ENCODE results near the gene ARHGAP6.
"Not testable (repeated sequence)": the region's sequence is repeated elsewhere in the genome, so short reads cannot be mapped to it uniquely, and the experiment has no call there.

ARHGAP6 gene

GRCh38 chrX:11528623-11529022 is 137.1 kb downstream of the ARHGAP6 start:
- Histone ChIP-seq H3K27ac (no peak overlapping the region), H3K36me3 (ENCODE audit: insufficient read depth) (no peaks in the 10 kb centered on the region), H3K9ac (no peak overlapping the region), H3K4me1 (ENCODE audit: low read depth, poor library complexity, severe bottlenecking) (peaks cover 11% of the 10 kb centered on the region), H3K4me2 (no peak overlapping the region), H3K79me2 (ENCODE audit: insufficient read depth, low read depth) (no peaks in the 10 kb centered on the region), H4K20me1 (ENCODE audit: insufficient read depth) (no peaks in the 10 kb centered on the region), H3K27me3 (ENCODE audit: insufficient read depth, low read depth) (no peaks in the 10 kb centered on the region), H2AFZ (ENCODE audit: low read depth) (no peak overlapping the region), H3K4me3 (IDR thresholded peaks at IDR 0.05; ENCODE audit: insufficient read depth, low read depth, low read length) (no peak overlapping the region)
- no peak for TF ChIP-seq CTCF (conservative IDR thresholded peaks at IDR 0.05; ENCODE audit: low read depth, low read length)

- H3K4me1 ChIP-seq (ENCODE audit: low read depth, poor library complexity, severe bottlenecking) = peaks cover 3% of the 10 kb centered on the region
- no peak overlapping the region for H3K27ac ChIP-seq
- TF ChIP-seq CTCF (conservative IDR thresholded peaks at IDR 0.05; ENCODE audit: low read depth, low read length) = no peak
- H3K4me3 ChIP-seq (IDR thresholded peaks at IDR 0.05; ENCODE audit: insufficient read depth, low read depth, low read length) = no peak overlapping the region
- H3K36me3 ChIP-seq (ENCODE audit: insufficient read depth) = no peaks in the 10 kb centered on the region
- H3K4me2 ChIP-seq = no peak overlapping the region
- H4K20me1 ChIP-seq (ENCODE audit: insufficient read depth) = no peaks in the 10 kb centered on the region
- no peaks in the 10 kb centered on the region for H3K27me3 ChIP-seq (ENCODE audit: insufficient read depth, low read depth)
- H3K9ac ChIP-seq = no peak overlapping the region
- H3K79me2 ChIP-seq (ENCODE audit: insufficient read depth, low read depth) = no peaks in the 10 kb centered on the region
- no peak overlapping the region for H2AFZ ChIP-seq (ENCODE audit: low read depth)
Observed at GRCh38 chrX:11525685-11526084, 140.0 kb downstream of the ARHGAP6 start.

- not testable (repeated sequence) for H2AFZ ChIP-seq (ENCODE audit: low read depth); H3K27me3 ChIP-seq (ENCODE audit: insufficient read depth, low read depth); H3K27ac ChIP-seq; H3K79me2 ChIP-seq (ENCODE audit: insufficient read depth, low read depth); H4K20me1 ChIP-seq (ENCODE audit: insufficient read depth); H3K36me3 ChIP-seq (ENCODE audit: insufficient read depth); H3K9ac ChIP-seq; H3K4me3 ChIP-seq (IDR thresholded peaks at IDR 0.05; ENCODE audit: insufficient read depth, low read depth, low read length); H3K4me2 ChIP-seq; H3K4me1 ChIP-seq (ENCODE audit: low read depth, poor library complexity, severe bottlenecking)
Observed at GRCh38 chrX:11519234-11519633, 146.5 kb downstream of the ARHGAP6 start.

DNA sequence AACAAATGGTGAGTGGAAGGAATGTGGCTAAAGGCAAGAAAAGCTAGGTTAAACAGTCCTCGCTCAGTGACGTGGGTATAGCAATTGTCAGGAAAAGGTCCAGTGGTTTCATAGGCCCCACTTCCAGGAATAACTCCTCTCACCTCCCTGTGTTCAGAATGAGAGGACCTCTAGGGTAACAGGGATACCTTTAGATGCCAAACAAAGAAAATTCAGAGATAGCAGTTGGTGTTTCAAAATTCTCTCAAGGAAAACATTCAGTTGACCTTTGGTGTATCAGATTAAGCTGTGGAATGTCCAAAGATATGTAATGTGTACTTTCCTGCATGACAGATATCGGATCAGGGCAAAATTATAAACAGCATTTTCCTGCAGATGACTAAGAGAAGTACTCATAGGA is 155.9 kb downstream of the ARHGAP6 start:
- Histone ChIP-seq H4K20me1 (ENCODE audit: insufficient read depth) (no peaks in the 10 kb centered on the region), H3K36me3 (ENCODE audit: insufficient read depth) (no peaks in the 10 kb centered on the region), H3K79me2 (ENCODE audit: insufficient read depth, low read depth) (no peaks in the 10 kb centered on the region), H3K27ac (no peak overlapping the region), H3K4me3 (IDR thresholded peaks at IDR 0.05; ENCODE audit: insufficient read depth, low read depth, low read length) (no peak overlapping the region), H3K4me2 (no peak overlapping the region), H3K27me3 (ENCODE audit: insufficient read depth, low read depth) (no peaks in the 10 kb centered on the region), H2AFZ (ENCODE audit: low read depth) (no peak overlapping the region), H3K9ac (no peak overlapping the region), H3K4me1 (ENCODE audit: low read depth, poor library complexity, severe bottlenecking) (no peaks in the 10 kb centered on the region)
- TF ChIP-seq CTCF (conservative IDR thresholded peaks at IDR 0.05; ENCODE audit: low read depth, low read length) = no peak

- no peak overlapping the region for H3K27ac ChIP-seq
- H4K20me1 ChIP-seq (ENCODE audit: insufficient read depth) = no peaks in the 10 kb centered on the region
- H3K27me3 ChIP-seq (ENCODE audit: insufficient read depth, low read depth) = no peaks in the 10 kb centered on the region
- no peak overlapping the region for H3K9ac ChIP-seq
- no peak overlapping the region for H3K4me3 ChIP-seq (IDR thresholded peaks at IDR 0.05; ENCODE audit: insufficient read depth, low read depth, low read length)
- H2AFZ ChIP-seq (ENCODE audit: low read depth) = no peak overlapping the region
- no peak for TF ChIP-seq CTCF (conservative IDR thresholded peaks at IDR 0.05; ENCODE audit: low read depth, low read length)
- H3K79me2 ChIP-seq (ENCODE audit: insufficient read depth, low read depth) = no peaks in the 10 kb centered on the region
- H3K4me2 ChIP-seq = no peak overlapping the region
- no peaks in the 10 kb centered on the region for H3K36me3 ChIP-seq (ENCODE audit: insufficient read depth)
- no peaks in the 10 kb centered on the region for H3K4me1 ChIP-seq (ENCODE audit: low read depth, poor library complexity, severe bottlenecking)
Observed at GRCh38 chrX:11504234-11504633, 161.5 kb downstream of the ARHGAP6 start.
